GM12878 (cell line): ENCODE data around the gene TKT. TPM values are rescaled to one million over a fixed set of nuclear protein-coding genes. Genes with fewer than 3 reads are reported as not detected.
A peak's percentile ranks its signal among the peaks of the same experiment; 100 is the strongest.

Source experiments
- ATAC-seq: fragments of 200-7000 bp; cut with Tn5 transposase; 3 replicates; pipeline ENCODE4 v1.9.1; 2020; ENCODE audit warnings: mild to moderate bottlenecking, moderate library complexity
- BruUV-seq: library from RNA; stranded (reverse); fragments of 400-500 nt; replicated peaks from 2 replicates; lab custom pipeline; 2021; lab: Mats Ljungman, UMichigan
- CTCF ChIA-PET: fragments of 300-600 bp; sonication (Branson Sonifier 250); formaldehyde crosslinking; extraction: SDS; loops from one replicate; lab custom pipeline; 2021; ENCODE audit warnings: inconsistent platforms; lab: Yijun Ruan, JAX
- POLR2A ChIA-PET: fragments of 350-600 bp; formaldehyde crosslinking; extraction: SDS; loops from one replicate; lab custom pipeline; 2021; ENCODE audit warnings: inconsistent platforms; lab: Charles Lee
- RAD21 ChIA-PET: fragments of 300-600 bp; sonication (Branson Sonifier 250); formaldehyde crosslinking; loops from one replicate; lab custom pipeline; 2023; ENCODE audit warnings: antibody characterized with exemption; ENCODE audit not compliant: unreplicated experiment; lab: Charles Lee
- SMC1A ChIA-PET: fragments of 300-600 bp; sonication (Branson Sonifier 250); formaldehyde crosslinking; loops from one replicate; lab custom pipeline; 2023; ENCODE audit not compliant: unreplicated experiment, uncharacterized antibody; lab: Charles Lee
- DNase-seq: peaks from one replicate; pipeline ENCODE4 v3.0.0-alpha.2; 2011; ENCODE audit warnings: low read depth, low spot score
- FAIRE-seq: peaks from 3 replicates; lab custom pipeline; 2011; peaks lifted over from hg19 to GRCh38; lab: Jason Lieb, UNC
- H2AFZ ChIP-seq: 2 replicates; pipeline ENCODE4 v1.6.0; 2011; ENCODE audit warnings: low read depth, low read length, control low read depth; ENCODE audit not compliant: control insufficient read depth
- H3K27ac ChIP-seq: 2 replicates; pipeline ENCODE4 v1.5.1; 2011; ENCODE audit warnings: control low read depth; ENCODE audit not compliant: control insufficient read depth, insufficient read depth
- H3K27me3 ChIP-seq, 2 experiments: replicated peaks in 1 of 2; 2 replicates each; pipeline versions ENCODE4 v1.6.0 to v1.6.1; 2011; ENCODE audit warnings: low read length in 1 of 2; ENCODE audit not compliant: control insufficient read depth in 2 of 2, insufficient read depth in 2 of 2
- H3K36me3 ChIP-seq, 2 experiments: 2 replicates each; pipeline ENCODE4 v1.5.1; 2011; ENCODE audit warnings: low read length in 1 of 2; ENCODE audit not compliant: control insufficient read depth in 2 of 2, insufficient read depth in 2 of 2
- H3K4me1 ChIP-seq: 2 replicates; pipeline ENCODE4 v1.6.1; 2011; ENCODE audit warnings: mild to moderate bottlenecking, low read length, moderate library complexity, mixed read lengths; ENCODE audit not compliant: control insufficient read depth, insufficient read depth
- H3K4me2 ChIP-seq: 2 replicates; pipeline ENCODE4 v1.6.0; 2011; ENCODE audit warnings: control low read depth; ENCODE audit not compliant: control insufficient read depth, insufficient read depth
- H3K4me3 ChIP-seq: fragments of 200-600 bp; sonication (generic); 2 replicates; pipeline ENCODE4 v1.5.1; 2016
- H3K79me2 ChIP-seq: 2 replicates; pipeline ENCODE4 v1.6.0; 2011; ENCODE audit warnings: low read length; ENCODE audit not compliant: control insufficient read depth, insufficient read depth
- H3K9ac ChIP-seq: 2 replicates; pipeline ENCODE4 v1.8.0; 2011; ENCODE audit warnings: low read length, control low read depth, mixed read lengths; ENCODE audit not compliant: control insufficient read depth, insufficient read depth
- H3K9me3 ChIP-seq: replicated peaks from 3 replicates; pipeline ENCODE4 v1.5.1; 2011; ENCODE audit warnings: mild to moderate bottlenecking, low read length; ENCODE audit not compliant: control insufficient read depth, insufficient read depth
- H4K20me1 ChIP-seq: 2 replicates; pipeline ENCODE4 v1.6.0; 2011; ENCODE audit not compliant: control insufficient read depth, insufficient read depth
- BHLHE40 ChIP-seq, 2 experiments: fragments of 450-650 bp in 1 of 2; IDR thresholded peaks; 2 replicates each; pipeline ENCODE4 v1.6.1; 2011 to 2017; ENCODE audit warnings: low read depth in 2 of 2, borderline replicate concordance in 1 of 2, improper control_type of control experiment in 1 of 2, low read length in 1 of 2, mild to moderate bottlenecking in 1 of 2
- CBX5 ChIP-seq: sonication (generic); IDR thresholded peaks from 2 replicates; pipeline ENCODE4 v1.6.1; 2016; ENCODE audit warnings: low read depth, moderate library complexity, mild to moderate bottlenecking, inconsistent platforms
- GABPA ChIP-seq: IDR thresholded peaks from 2 replicates; pipeline ENCODE4 v1.6.1; 2014; ENCODE audit warnings: antibody characterized with exemption, low read depth, mild to moderate bottlenecking, inconsistent platforms
- POLR2A ChIP-seq: IDR thresholded peaks from 2 replicates; pipeline ENCODE4 v1.6.1; 2011; ENCODE audit warnings: low read depth, mild to moderate bottlenecking, low read length
- SMAD1 ChIP-seq: fragments of 450-650 bp; IDR thresholded peaks from 2 replicates; pipeline ENCODE4 v1.6.1; 2018; ENCODE audit warnings: mild to moderate bottlenecking, low read depth; ENCODE audit not compliant: partially characterized antibody
- SMARCA5 ChIP-seq: fragments of 450-650 bp; IDR thresholded peaks from 2 replicates; pipeline ENCODE4 v1.6.1; 2017; ENCODE audit warnings: mild to moderate bottlenecking
- SRF ChIP-seq, 2 experiments: IDR thresholded peaks; 2 replicates each; pipeline ENCODE4 v1.6.1; 2011; ENCODE audit warnings: low read depth in 2 of 2, low read length in 2 of 2, mild to moderate bottlenecking in 1 of 2, moderate library complexity in 1 of 2
- YY1 ChIP-seq: IDR thresholded peaks from 2 replicates; pipeline ENCODE4 v1.6.1; 2011; ENCODE audit warnings: low read depth, mild to moderate bottlenecking, low read length
- ZNF217 ChIP-seq: fragments of 450-650 bp; IDR thresholded peaks from 2 replicates; pipeline ENCODE4 v1.6.1; 2017; ENCODE audit warnings: antibody characterized with exemption, mild to moderate bottlenecking
- WGBS: methylation state at CpG from one replicate; pipeline ENCODE4 v1.1.6; 2016; ENCODE audit warnings: low lambda C conversion rate; ENCODE audit not compliant: insufficient replicate concordance, insufficient coverage; ENCODE audit errors: missing lambda C conversion rate; 5-methylcytosine and 5-hydroxymethylcytosine counted together
- in situ Hi-C: fragments of 300-500 bp; cut with MboI; formaldehyde crosslinking; loops from 9 replicates; pipeline ENCODE4 v1.14.3; 2018; ENCODE audit warnings: mixed read lengths
- intact Hi-C: fragments of 100-400 bp; cut with micrococcal nuclease; formaldehyde crosslinking; loops from one replicate; pipeline ENCODE4 v1.14.2; 2022; ENCODE audit not compliant: unreplicated experiment
- polyA plus RNA-seq, 11 experiments: library from polyadenylated mRNA; depleted of rRNA in 4 of 11; unstranded in 6 of 11; stranded (reverse) in 5 of 11; fragments of >200 nt; fragmentation: Nextera tagmentation in 4 of 11; fragmentation: Illumina TruSeq in 1 of 11; extraction: Ambion mirVana in 4 of 11; extraction: Trizol in 1 of 11; gene quantifications; 1 replicate in 1 of 11; 2 replicates in 10 of 11; pipeline versions ENCODE4 v1.2.1 to v1.2.3, GENCODE V29; 2011 to 2016; ENCODE audit warnings: inconsistent platforms in 2 of 11, missing spikeins in 2 of 11, low read depth in 1 of 11
- total RNA-seq, 4 experiments: library from RNA; depleted of rRNA in 3 of 4; stranded (reverse); fragments of >200 nt in 3 of 4; fragmentation: Illumina TruSeq in 1 of 4; extraction: Trizol in 1 of 4; gene quantifications; 2 replicates each; pipeline versions ENCODE4 v1.2.1 to v1.2.3, GENCODE V29; 2013 to 2021
- TF ChIP-seq, protein P1 (sequence below): fragments of 450-650 bp; IDR thresholded peaks from 2 replicates; pipeline ENCODE4 v1.6.1; 2018; ENCODE audit warnings: borderline replicate concordance, mild to moderate bottlenecking; ENCODE audit not compliant: partially characterized antibody
- TF ChIP-seq, protein P2 (sequence below): fragments of 450-650 bp; conservative IDR thresholded peaks from 2 replicates; pipeline ENCODE4 v1.6.1; 2017; ENCODE audit warnings: mild to moderate bottlenecking, moderate library complexity

TKT gene
- total and polyA plus RNA-seq, 10 of the 15 experiments (the other 5 are each of a cell fraction or from before 2014, with no cell fraction given) = 56.4 to 385 (median 143) TPM

DNA sequence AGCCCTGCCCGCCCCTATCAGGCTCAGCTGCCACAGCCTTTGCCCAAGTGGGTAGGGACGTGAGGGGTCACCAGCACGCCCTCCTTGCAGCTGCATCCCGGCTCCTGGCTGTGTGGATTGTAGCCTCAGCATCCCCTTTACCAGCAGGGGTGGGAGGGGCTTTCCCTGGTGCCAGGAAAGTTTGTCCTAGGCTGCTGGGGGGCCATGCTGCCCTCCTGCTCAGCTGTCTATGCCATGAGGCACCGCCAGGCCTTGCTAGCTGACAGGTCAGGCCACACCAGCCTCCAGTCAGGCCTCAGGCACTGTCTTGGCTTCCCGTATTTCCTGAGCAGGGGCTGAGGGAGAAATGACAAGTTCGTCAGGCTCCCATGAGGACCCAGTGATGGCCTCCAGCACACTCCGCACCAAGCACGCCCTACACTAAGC lies 32.3 kb downstream of the TKT start:
- ChIA-PET RAD21 (no interaction called here), CTCF (no interaction called here), SMC1A (no interaction called here), POLR2A (no interaction called here)
- 79% methylated on average over 9 of the region's 9 CpGs for WGBS
- H2AFZ ChIP-seq = no peak overlapping the region
- intact Hi-C loops = no loop called here
- TF ChIP-seq YY1 (no peak), POLR2A (peak; percentile 55; the same call in 1 of the 2 replicates)
- no peak for DNase-seq
- H3K4me1 ChIP-seq = no peaks in the 10 kb centered on the region
- no peaks in the 10 kb centered on the region for H3K27me3 ChIP-seq
- in situ Hi-C loops = no loop called here
- no peak overlapping the region for H3K9ac ChIP-seq
- no peak for ATAC-seq
- BruUV-seq = no TSS peak
- no peaks in the 10 kb centered on the region for H3K79me2 ChIP-seq
- FAIRE-seq = no peak
- H3K4me3 ChIP-seq = no peak overlapping the region
- no peaks in the 10 kb centered on the region for H3K9me3 ChIP-seq
- H3K36me3 ChIP-seq = peaks cover 37 to 38% of the 10 kb centered on the region in 2 experiments; a peak in 3 of 4 replicates
- no peak overlapping the region for H3K27ac ChIP-seq
- H3K4me2 ChIP-seq = no peak overlapping the region
- no peaks in the 10 kb centered on the region; the same call in 1 of the 2 replicates for H4K20me1 ChIP-seq

DNA sequence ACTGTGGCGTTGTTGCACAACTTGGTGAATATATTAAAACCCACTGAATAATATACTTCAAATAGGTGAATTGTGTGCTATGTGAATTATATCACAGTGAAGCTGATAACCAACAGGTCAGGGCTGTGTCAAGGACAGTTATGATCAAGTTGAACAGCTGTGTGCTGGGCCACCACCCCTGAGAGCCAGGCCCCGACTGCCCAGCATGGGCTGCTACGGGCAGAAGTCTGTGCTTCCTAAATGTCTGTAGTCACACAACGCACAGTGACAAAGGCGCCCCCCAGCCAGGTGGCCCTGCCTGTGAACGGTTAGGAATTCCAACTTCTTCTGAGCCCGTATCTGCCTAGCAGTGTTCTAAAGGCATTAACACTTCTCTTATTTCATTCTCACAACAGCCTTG lies 32.8 kb downstream of the TKT start:
- BruUV-seq = no TSS peak
- Histone ChIP-seq H3K4me2 (no peak overlapping the region), H3K4me3 (no peak overlapping the region), H4K20me1 (no peaks in the 10 kb centered on the region; the same call in 1 of the 2 replicates), H3K36me3 (peaks cover 33 to 37% of the 10 kb centered on the region in 2 experiments; a peak in 3 of 4 replicates), H3K4me1 (no peaks in the 10 kb centered on the region), H3K9me3 (no peaks in the 10 kb centered on the region), H3K9ac (no peak overlapping the region), H3K27me3 (no peaks in the 10 kb centered on the region), H3K79me2 (no peaks in the 10 kb centered on the region), H3K27ac (no peak overlapping the region), H2AFZ (no peak overlapping the region)
- intact Hi-C loops (no loop called here), in situ Hi-C loops (no loop called here)
- DNase-seq (no peak), FAIRE-seq (no peak), ATAC-seq (no peak)
- WGBS = 70% methylated on average over 7 of the region's 7 CpGs
- RAD21 ChIA-PET = no interaction called here
- POLR2A ChIA-PET = no interaction called here
- CTCF ChIA-PET = interaction anchor here (1.0 kb wide), 1 partner anchor 25 kb away, joined by 3 read pairs; no protein-coding TSS in a partner anchor
- SMC1A ChIA-PET = no interaction called here
- TF ChIP-seq SRF (IDR thresholded peaks at IDR 0.05; ENCODE audit: low read depth in 2 of 2, low read length in 2 of 2) (no peak), SMAD1 (no peak), SMARCA5 (no peak), ZNF217 (no peak), BHLHE40 (IDR thresholded peaks at IDR 0.05; ENCODE audit: borderline replicate concordance in 1 of 2, low read depth in 2 of 2, low read length in 1 of 2) (no peak), POLR2A (no peak), GABPA (no peak), CBX5 (no peak)
- TF ChIP-seq, protein P1, sequence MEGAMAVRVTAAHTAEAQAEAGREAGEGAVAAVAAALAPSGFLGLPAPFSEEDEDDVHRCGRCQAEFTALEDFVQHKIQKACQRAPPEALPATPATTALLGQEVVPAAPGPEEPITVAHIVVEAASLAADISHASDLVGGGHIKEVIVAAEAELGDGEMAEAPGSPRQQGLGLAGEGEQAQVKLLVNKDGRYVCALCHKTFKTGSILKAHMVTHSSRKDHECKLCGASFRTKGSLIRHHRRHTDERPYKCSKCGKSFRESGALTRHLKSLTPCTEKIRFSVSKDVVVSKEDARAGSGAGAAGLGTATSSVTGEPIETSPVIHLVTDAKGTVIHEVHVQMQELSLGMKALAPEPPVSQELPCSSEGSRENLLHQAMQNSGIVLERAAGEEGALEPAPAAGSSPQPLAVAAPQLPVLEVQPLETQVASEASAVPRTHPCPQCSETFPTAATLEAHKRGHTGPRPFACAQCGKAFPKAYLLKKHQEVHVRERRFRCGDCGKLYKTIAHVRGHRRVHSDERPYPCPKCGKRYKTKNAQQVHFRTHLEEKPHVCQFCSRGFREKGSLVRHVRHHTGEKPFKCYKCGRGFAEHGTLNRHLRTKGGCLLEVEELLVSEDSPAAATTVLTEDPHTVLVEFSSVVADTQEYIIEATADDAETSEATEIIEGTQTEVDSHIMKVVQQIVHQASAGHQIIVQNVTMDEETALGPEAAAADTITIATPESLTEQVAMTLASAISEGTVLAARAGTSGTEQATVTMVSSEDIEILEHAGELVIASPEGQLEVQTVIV = no peak
- TF ChIP-seq, protein P2, sequence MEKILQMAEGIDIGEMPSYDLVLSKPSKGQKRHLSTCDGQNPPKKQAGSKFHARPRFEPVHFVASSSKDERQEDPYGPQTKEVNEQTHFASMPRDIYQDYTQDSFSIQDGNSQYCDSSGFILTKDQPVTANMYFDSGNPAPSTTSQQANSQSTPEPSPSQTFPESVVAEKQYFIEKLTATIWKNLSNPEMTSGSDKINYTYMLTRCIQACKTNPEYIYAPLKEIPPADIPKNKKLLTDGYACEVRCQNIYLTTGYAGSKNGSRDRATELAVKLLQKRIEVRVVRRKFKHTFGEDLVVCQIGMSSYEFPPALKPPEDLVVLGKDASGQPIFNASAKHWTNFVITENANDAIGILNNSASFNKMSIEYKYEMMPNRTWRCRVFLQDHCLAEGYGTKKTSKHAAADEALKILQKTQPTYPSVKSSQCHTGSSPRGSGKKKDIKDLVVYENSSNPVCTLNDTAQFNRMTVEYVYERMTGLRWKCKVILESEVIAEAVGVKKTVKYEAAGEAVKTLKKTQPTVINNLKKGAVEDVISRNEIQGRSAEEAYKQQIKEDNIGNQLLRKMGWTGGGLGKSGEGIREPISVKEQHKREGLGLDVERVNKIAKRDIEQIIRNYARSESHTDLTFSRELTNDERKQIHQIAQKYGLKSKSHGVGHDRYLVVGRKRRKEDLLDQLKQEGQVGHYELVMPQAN = no peak
